Prostate gland (tissue), 2 donors: ENCODE results near the gene TTC34.

Experiments used
- CTCF ChIP-seq, 4 experiments: fragments of 200-600 bp in 2 of 4; fragments of 450-650 bp in 2 of 4; sonication (generic) in 2 of 4; IDR thresholded peaks; 1 replicate in 3 of 4; 2 replicates in 1 of 4; pipeline ENCODE4 v1.5.1; 2016 to 2019; ENCODE audit warnings: antibody characterized with exemption in 4 of 4, mild to moderate bottlenecking in 2 of 4, moderate library complexity in 2 of 4
- POLR2A ChIP-seq: fragments of 450-650 bp; IDR thresholded peaks from one replicate; pipeline ENCODE4 v1.6.1; 2016; ENCODE audit warnings: antibody characterized with exemption, mild to moderate bottlenecking
- POLR2AphosphoS5 ChIP-seq: sonication (generic); formaldehyde crosslinking; IDR thresholded peaks from one replicate; pipeline ENCODE4 v1.6.1; 2017; ENCODE audit warnings: antibody characterized with exemption

- TF ChIP-seq POLR2A (no peak), CTCF (IDR thresholded peaks at IDR 0.05) (no peak), POLR2AphosphoS5 (no peak)
These were observed 7.5 kb upstream of the TTC34 start for GRCh38 chr1:2808831-2809605.
